ENCODE data around the gene COL23A1.

The COL23A1 gene

GRCh38 chr5:178349625-178350353 lies 240.4 kb downstream of the COL23A1 start:
- DNase-seq (ENCODE audit: low spot score): no peak
- no peak for TF ChIP-seq CTCF (IDR thresholded peaks at IDR 0.05; ENCODE audit: borderline replicate concordance, control extremely low read depth, extremely low read depth, insufficient read depth, missing control alignments)
- in situ Hi-C loops (cut with MboI; ENCODE audit: low sequenced_read_pairs, unreplicated experiment): no loop called here

GRCh38 chr5:178349075-178349511 lies 241.1 kb downstream of the COL23A1 start:
- DNase-seq (ENCODE audit: low spot score): no peak
- TF ChIP-seq CTCF (IDR thresholded peaks at IDR 0.05; ENCODE audit: borderline replicate concordance, control extremely low read depth, extremely low read depth, insufficient read depth, missing control alignments): no peak
- in situ Hi-C loops (cut with MboI; ENCODE audit: low sequenced_read_pairs, unreplicated experiment): no loop called here

GRCh38 chr5:178348356-178349074 lies 241.7 kb downstream of the COL23A1 start:
- in situ Hi-C loops (cut with MboI; ENCODE audit: low sequenced_read_pairs, unreplicated experiment): no loop called here
- no peak for TF ChIP-seq CTCF (IDR thresholded peaks at IDR 0.05; ENCODE audit: borderline replicate concordance, control extremely low read depth, extremely low read depth, insufficient read depth, missing control alignments)
- DNase-seq (ENCODE audit: low spot score): no peak

GRCh38 chr5:178347956-178348355 lies 242.2 kb downstream of the COL23A1 start:
- no peak for DNase-seq (ENCODE audit: low spot score)
- in situ Hi-C loops (cut with MboI; ENCODE audit: low sequenced_read_pairs, unreplicated experiment): no loop called here
- no peak for TF ChIP-seq CTCF (IDR thresholded peaks at IDR 0.05; ENCODE audit: borderline replicate concordance, control extremely low read depth, extremely low read depth, insufficient read depth, missing control alignments)

- no peak for TF ChIP-seq CTCF (IDR thresholded peaks at IDR 0.05; ENCODE audit: borderline replicate concordance, control extremely low read depth, extremely low read depth, insufficient read depth, missing control alignments)
- no peak for DNase-seq (ENCODE audit: low spot score)
- in situ Hi-C loops (cut with MboI; ENCODE audit: low sequenced_read_pairs, unreplicated experiment): no loop called here
These were observed 243.4 kb downstream of the COL23A1 start for GRCh38 chr5:178346607-178347334.

- no peak for DNase-seq (ENCODE audit: low spot score)
- TF ChIP-seq CTCF (IDR thresholded peaks at IDR 0.05; ENCODE audit: borderline replicate concordance, control extremely low read depth, extremely low read depth, insufficient read depth, missing control alignments): no peak
- in situ Hi-C loops (cut with MboI; ENCODE audit: low sequenced_read_pairs, unreplicated experiment): no loop called here
These were observed 246.9 kb downstream of the COL23A1 start for GRCh38 chr5:178343306-178343705.
